Cortex of kidney (tissue), 1 donor: ENCODE measurements around the gene MYLK.
A peak's percentile ranks its signal among the peaks of the same experiment; 100 is the strongest.

Experiments used
- DNase-seq: peaks from one replicate; lab custom pipeline; 2025; lab: John Stamatoyannopoulos, UW

Gene MYLK

GRCh38 chr3:123595396-123596180, 288.5 kb downstream of the MYLK start:
- DNase-seq = no peak

GRCh38 chr3:123593381-123593780, 290.8 kb downstream of the MYLK start:
- DNase-seq = no peak

GRCh38 chr3:123590685-123591450, 293.3 kb downstream of the MYLK start:
- DNase-seq = no peak

- no peak for DNase-seq
Measured at GRCh38 chr3:123587401-123587800, 296.7 kb downstream of the MYLK start.

- DNase-seq = no peak
Measured at GRCh38 chr3:123586968-123587367, 297.2 kb downstream of the MYLK start.

GRCh38 chr3:123586131-123586530, 298.0 kb downstream of the MYLK start:
- DNase-seq = no peak

- peak; percentile 95 for DNase-seq
Measured at GRCh38 chr3:123584988-123585937, 298.9 kb downstream of the MYLK start, which contains the start of gene HACD2. Gene HACD2, minus strand, starts transcription at chr3:123585053. Its CDS starts 26 bp downstream, at chr3:123585027.

GRCh38 chr3:123584284-123584987, 299.7 kb downstream of the MYLK start:
- peak; percentile 62 for DNase-seq

GRCh38 chr3:123583561-123583960, 300.6 kb downstream of the MYLK start:
- no peak for DNase-seq

GRCh38 chr3:123582315-123582714, 301.8 kb downstream of the MYLK start:
- DNase-seq = no peak

- DNase-seq = no peak
Measured at GRCh38 chr3:123576122-123576521, 308.0 kb downstream of the MYLK start.

GRCh38 chr3:123571973-123572365, 312.2 kb downstream of the MYLK start:
- no peak for DNase-seq

GRCh38 chr3:123571264-123571972, 312.7 kb downstream of the MYLK start:
- no peak for DNase-seq

- no peak for DNase-seq
Measured at GRCh38 chr3:123568875-123569274, 315.3 kb downstream of the MYLK start.

GRCh38 chr3:123568034-123568433, 316.1 kb downstream of the MYLK start:
- DNase-seq = no peak

- no peak for DNase-seq
Measured at GRCh38 chr3:123564056-123564455, 320.1 kb downstream of the MYLK start.

- DNase-seq = no peak
Measured at GRCh38 chr3:123562547-123562946, 321.6 kb downstream of the MYLK start.

GRCh38 chr3:123561188-123561587, 322.9 kb downstream of the MYLK start:
- no peak for DNase-seq
